ENCODE measurements around the gene RPL11.
"Not testable (repeated sequence)": the region's sequence is repeated elsewhere in the genome, so short reads cannot be mapped to it uniquely, and the experiment has no call there.

The RPL11 gene

DNA sequence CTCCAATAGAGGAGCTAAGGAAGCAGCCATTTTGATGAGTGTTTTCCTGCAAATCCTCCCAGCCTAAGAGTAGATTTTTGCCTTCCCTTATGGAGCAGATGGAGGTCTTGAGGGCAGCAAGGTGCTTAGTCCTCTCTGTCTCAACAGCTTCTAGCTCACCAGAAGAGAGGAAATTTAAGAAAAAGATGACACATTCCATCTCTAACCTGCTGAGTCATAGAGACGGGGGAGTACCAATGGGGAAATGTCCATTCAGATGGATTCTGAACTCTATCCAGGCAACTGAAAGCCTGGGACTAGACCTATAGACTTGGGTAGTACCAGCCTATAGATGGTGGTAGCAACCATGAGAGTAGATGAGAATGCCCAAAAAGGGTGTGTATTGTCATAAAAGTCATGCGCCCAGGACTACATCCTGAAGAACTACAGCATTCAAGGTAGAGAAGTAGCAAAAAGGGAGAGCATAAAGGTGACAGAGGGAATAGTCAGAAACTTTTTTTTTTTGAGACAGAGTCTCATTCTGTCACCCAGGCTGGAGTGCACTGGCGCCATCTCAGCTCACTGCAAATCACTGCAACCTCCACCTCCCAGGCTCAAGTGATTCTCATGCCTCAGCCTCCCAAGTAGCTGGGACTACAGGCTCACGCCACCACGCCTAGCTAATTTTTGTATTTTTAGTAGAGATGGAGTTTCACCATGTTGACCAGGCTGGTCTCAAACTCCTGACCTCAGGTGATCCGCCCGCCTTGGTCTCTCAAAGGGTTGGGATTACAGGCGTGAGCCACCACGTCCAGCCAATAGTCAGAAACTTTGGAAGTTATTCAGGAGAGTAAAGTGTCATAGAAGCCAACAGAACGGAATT, 41.0 kb downstream of the RPL11 start:
- DNase-seq (ENCODE audit: low read depth in 2 of 2), result no peak

DNA sequence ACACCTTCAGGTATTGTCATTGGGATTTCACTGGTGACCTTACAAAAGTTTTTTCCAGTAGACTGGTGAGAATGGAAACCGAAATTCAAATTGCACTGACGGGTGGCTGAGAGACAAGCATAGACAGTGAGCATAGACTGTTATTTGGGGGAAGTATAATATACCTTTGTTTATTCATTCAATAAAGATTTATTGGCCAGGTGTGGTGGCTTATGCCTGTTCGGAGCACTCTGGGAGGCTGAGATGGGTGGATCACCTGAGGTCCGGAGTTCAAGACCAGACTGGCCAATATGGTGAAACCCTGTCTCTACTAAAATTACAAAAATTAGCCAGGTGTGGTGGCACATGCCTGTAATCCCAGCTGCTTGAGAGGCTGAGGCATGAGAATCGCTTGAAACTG, 41.7 kb downstream of the RPL11 start:
- DNase-seq (ENCODE audit: low read depth in 2 of 2), result not testable (repeated sequence)

GRCh38 chr1:23736437-23737134, 45.0 kb downstream of the RPL11 start:
- no peak for DNase-seq (ENCODE audit: low read depth in 2 of 2)

GRCh38 chr1:23741609-23742008, 50.0 kb downstream of the RPL11 start:
- no peak for DNase-seq (ENCODE audit: low read depth in 2 of 2)

DNA sequence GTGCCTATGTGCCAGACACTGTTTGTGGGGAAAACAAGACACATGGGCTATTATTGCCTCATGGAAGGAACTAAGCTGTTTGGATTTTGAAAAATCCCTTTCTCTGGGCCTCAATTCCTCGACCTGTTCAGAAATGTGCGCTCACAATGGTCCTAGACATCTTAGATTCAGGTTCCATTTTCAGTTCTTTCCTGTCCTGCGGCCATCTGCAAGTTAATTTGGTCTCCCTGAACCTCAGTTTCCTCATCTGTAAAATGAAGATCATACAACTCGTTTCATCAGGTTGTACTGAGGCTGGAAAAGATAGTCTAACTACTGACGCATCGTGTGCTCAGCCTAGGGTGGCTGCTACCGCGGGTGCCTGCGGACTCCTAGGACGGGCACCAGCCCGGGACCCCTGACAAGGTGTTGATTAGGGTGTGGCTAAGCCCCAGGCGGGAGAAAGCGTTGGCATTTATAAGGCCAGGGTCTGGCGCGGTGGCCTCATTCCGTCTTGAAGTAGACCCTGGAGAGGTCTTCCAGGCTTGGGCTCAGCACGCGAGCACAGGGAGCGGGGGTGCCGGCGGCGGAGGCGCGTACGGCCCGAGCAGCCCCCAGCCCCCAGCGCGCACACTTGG, 51.2 kb downstream of the RPL11 start:
- no peak for DNase-seq (ENCODE audit: low read depth in 2 of 2)

GRCh38 chr1:23743287-23744152, 51.9 kb downstream of the RPL11 start, which contains the start of gene ELOA:
TSS of gene ELOA (plus strand) at chr1:23743471. CDS start at chr1:23743504, 33 bp downstream.
- DNase-seq (ENCODE audit: low read depth in 2 of 2), result peak; percentile 48 to 52

DNA sequence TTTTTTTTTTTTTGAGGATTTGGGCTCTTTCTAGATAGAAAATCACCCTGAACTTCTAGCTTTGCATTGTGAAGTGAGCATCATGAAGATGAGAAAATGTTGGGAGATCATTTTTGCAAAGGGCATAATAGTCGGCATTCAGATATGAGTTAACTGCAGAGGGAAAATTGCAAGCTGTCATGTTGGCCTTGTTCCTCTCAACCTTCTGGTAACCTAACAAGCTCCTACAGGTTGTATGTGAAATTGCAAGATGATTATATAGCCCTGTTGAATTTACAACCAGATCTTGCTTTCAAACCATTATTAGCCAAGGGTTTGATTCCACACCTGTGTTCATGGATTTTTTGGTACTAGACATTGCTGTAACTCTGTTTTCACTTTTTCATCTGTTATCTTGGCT, 53.9 kb downstream of the RPL11 start:
- no peak for DNase-seq (ENCODE audit: low read depth in 2 of 2)

All from stimulated activated CD8-positive, alpha-beta memory T cell treated with anti-CD3 and anti-CD28 coated beads, Interleukin-7, amount 100 ng/mL, for 1 hour (primary cell).